ENCODE measurements around the gene OR52B2.

Gene OR52B2

GRCh38 chr11:6206456-6207180, 36.5 kb upstream of the OR52B2 start:
- TF ChIP-seq CTCF (IDR thresholded peaks at IDR 0.05), result no peak

GRCh38 chr11:6205366-6205765, 35.2 kb upstream of the OR52B2 start, which contains the start of gene C11orf42:
C11orf42 (plus strand) TSS chr11:6205557; CDS start chr11:6205616, 59 bp downstream.
- TF ChIP-seq CTCF (IDR thresholded peaks at IDR 0.05), result no peak

- no peak for TF ChIP-seq CTCF (IDR thresholded peaks at IDR 0.05)
These were observed 34.6 kb upstream of the OR52B2 start for GRCh38 chr11:6204706-6205105.

DNA sequence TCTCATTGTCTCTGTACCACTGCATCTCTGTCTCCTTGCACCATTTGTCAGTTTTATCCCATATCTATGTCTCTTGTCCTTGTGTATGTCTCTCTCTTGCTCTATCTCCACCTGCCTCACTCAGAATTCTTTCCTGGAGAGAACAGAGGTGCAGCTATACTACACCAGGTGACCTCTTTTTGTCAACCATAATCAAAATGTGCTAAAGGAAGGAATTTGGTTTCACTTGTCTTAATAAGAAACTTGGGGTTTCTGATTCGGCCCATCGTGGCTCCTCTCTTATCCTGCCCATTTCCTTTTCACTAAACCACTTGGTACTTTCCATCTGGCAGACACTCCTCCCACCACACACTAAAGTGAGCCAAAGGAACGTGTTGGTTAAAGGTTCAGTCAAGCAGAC, 33.2 kb upstream of the OR52B2 start:
- TF ChIP-seq CTCF (IDR thresholded peaks at IDR 0.05), result no peak

- TF ChIP-seq CTCF (IDR thresholded peaks at IDR 0.05), result no peak
These were observed 31.9 kb upstream of the OR52B2 start for GRCh38 chr11:6202041-6202440.

DNA sequence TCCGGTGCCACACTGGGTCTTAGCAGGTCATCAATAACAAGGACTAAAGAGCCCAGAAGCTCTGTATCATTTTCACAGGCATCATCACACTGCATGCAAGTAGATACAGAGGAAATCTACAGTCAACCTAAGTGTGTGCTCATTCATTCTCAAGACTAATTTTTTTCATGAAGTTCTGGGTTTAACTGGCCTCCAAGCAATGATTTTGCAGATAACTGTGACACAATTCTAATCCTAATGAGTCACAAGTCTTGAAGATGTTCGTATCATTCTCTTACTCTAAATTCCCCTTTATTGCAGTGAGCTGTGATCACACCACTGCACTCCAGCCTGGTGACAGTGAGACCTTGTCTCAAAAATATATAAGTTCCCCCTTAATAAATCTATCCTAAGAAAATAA, 31.4 kb upstream of the OR52B2 start:
- TF ChIP-seq CTCF (IDR thresholded peaks at IDR 0.05), result no peak

GRCh38 chr11:6200975-6201374, 30.8 kb upstream of the OR52B2 start:
- TF ChIP-seq CTCF (IDR thresholded peaks at IDR 0.05), result no peak
